HAP-1 (cell line): Measurements from ENCODE around the gene CMSS1.

Experiments used
- DNase-seq, 2 experiments: peaks; one replicate each; pipeline ENCODE4 v3.0.0-alpha.2; 2016 to 2020; ENCODE audit warnings: low spot score in 2 of 2
- H3K27me3 ChIP-seq: fragments of 250-450 bp; sonication (Bioruptor Pico); 2 replicates; pipeline ENCODE4 v1.5.1; 2020; ENCODE audit warnings: low read depth, mild to moderate bottlenecking, moderate library complexity
- H3K36me3 ChIP-seq: fragments of 250-450 bp; sonication (Bioruptor Pico); replicated peaks from 2 replicates; pipeline ENCODE4 v1.5.1; 2020; ENCODE audit warnings: mild to moderate bottlenecking
- H3K4me1 ChIP-seq: fragments of 250-450 bp; sonication (Bioruptor Pico); 2 replicates; pipeline ENCODE4 v1.5.1; 2020; ENCODE audit warnings: mild to moderate bottlenecking
- H3K4me3 ChIP-seq: fragments of 250-450 bp; sonication (Bioruptor Pico); 2 replicates; pipeline ENCODE4 v1.5.1; 2020; ENCODE audit warnings: mild to moderate bottlenecking, moderate library complexity
- H3K9me3 ChIP-seq: fragments of 250-450 bp; sonication (Bioruptor Pico); 2 replicates; pipeline ENCODE4 v1.5.1; 2020; ENCODE audit warnings: mild to moderate bottlenecking, moderate library complexity
- in situ Hi-C: fragments of 300-500 bp; cut with MboI; formaldehyde crosslinking; loops from 3 replicates; pipeline ENCODE4 v1.14.3; 2020; ENCODE audit warnings: low sequenced_read_pairs, inconsistent platforms, mixed read lengths

CMSS1 gene

GRCh38 chr3:99794485-99794884 lies 23.2 kb upstream of the CMSS1 start:
- H3K4me3 ChIP-seq: no peak overlapping the region
- no peak for DNase-seq
- no peaks in the 10 kb centered on the region for H3K27me3 ChIP-seq
- no peaks in the 10 kb centered on the region for H3K36me3 ChIP-seq
- in situ Hi-C loops: no loop called here
- no peaks in the 10 kb centered on the region for H3K9me3 ChIP-seq
- peaks cover 9% of the 10 kb centered on the region for H3K4me1 ChIP-seq

GRCh38 chr3:99795573-99795972 lies 22.1 kb upstream of the CMSS1 start:
- no peak for DNase-seq
- no peaks in the 10 kb centered on the region for H3K9me3 ChIP-seq

DNA sequence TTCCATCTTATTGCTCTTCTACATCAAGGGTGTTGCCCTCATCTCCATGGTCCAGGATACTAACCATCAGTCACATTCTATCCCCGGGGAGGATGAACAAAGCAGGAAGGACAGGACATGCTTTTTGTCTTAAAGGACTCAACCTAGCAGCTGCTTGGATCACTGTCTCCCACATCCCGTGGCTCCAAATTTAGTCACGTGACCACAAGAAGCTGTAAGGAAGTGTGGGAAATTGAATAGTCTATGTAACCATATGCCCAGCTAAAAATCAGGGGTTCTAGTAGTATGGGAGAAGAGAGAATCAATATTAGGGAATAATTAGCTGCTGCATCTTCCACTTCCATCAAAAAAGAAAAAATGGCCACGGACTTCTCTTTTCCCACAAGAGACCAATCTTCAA lies 18.2 kb upstream of the CMSS1 start:
- H3K36me3 ChIP-seq: no peaks in the 10 kb centered on the region
- peaks cover 2% of the 10 kb centered on the region; the same call in 1 of the 2 replicates for H3K9me3 ChIP-seq
- in situ Hi-C loops: no loop called here
- H3K27me3 ChIP-seq: no peaks in the 10 kb centered on the region
- peaks cover 9% of the 10 kb centered on the region for H3K4me1 ChIP-seq
- no peak overlapping the region for H3K4me3 ChIP-seq
- DNase-seq: no peak

More at GRCh38 chr3:99795573-99795972, 22.1 kb upstream of the CMSS1 start:
- Histone ChIP-seq H3K4me3 (no peak overlapping the region), H3K27me3 (no peaks in the 10 kb centered on the region), H3K36me3 (no peaks in the 10 kb centered on the region), H3K4me1 (peaks cover 9% of the 10 kb centered on the region)
- in situ Hi-C loops: no loop called here

GRCh38 chr3:99803297-99803696 lies 14.4 kb upstream of the CMSS1 start:
- Histone ChIP-seq H3K27me3 (no peaks in the 10 kb centered on the region), H3K4me1 (peaks cover 9% of the 10 kb centered on the region), H3K9me3 (peaks cover 3% of the 10 kb centered on the region; the same call in 1 of the 2 replicates), H3K36me3 (no peaks in the 10 kb centered on the region), H3K4me3 (no peak overlapping the region)
- in situ Hi-C loops: no loop called here
- no peak for DNase-seq

DNA sequence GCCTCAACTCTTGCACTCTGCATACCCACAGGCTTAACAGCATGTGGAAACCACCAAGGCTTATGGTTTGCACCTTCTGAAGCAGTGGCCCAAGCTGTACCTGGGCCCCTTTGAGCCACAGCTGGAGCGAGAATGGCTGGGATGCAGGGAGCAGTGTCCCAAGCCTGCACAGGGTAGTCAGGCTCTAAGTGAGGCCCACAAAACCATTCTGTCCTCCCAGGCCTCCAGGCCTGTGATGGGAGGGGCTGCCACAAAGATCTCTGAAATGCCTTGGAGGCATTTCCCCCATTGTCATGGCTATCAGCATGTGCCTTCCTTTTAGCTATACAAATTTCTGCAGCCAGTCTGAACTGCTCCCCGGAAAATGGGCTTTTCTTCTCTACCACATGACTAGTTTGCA lies 12.5 kb upstream of the CMSS1 start:
- in situ Hi-C loops: no loop called here
- H3K27me3 ChIP-seq: no peaks in the 10 kb centered on the region
- H3K9me3 ChIP-seq: peaks cover 3% of the 10 kb centered on the region; the same call in 1 of the 2 replicates
- DNase-seq: no peak
- H3K36me3 ChIP-seq: no peaks in the 10 kb centered on the region
- no peak overlapping the region for H3K4me3 ChIP-seq
- H3K4me1 ChIP-seq: no peaks in the 10 kb centered on the region

GRCh38 chr3:99808163-99808794 lies 9.4 kb upstream of the CMSS1 start:
- H3K9me3 ChIP-seq: peaks cover 3% of the 10 kb centered on the region; the same call in 1 of the 2 replicates
- no peaks in the 10 kb centered on the region for H3K4me1 ChIP-seq
- in situ Hi-C loops: no loop called here
- no peaks in the 10 kb centered on the region for H3K36me3 ChIP-seq
- peak; percentile 72 to 77 for DNase-seq
- no peaks in the 10 kb centered on the region for H3K27me3 ChIP-seq
- H3K4me3 ChIP-seq: no peak overlapping the region

GRCh38 chr3:99809565-99809964 lies 8.1 kb upstream of the CMSS1 start:
- H3K4me1 ChIP-seq: no peaks in the 10 kb centered on the region
- H3K4me3 ChIP-seq: no peak overlapping the region
- H3K9me3 ChIP-seq: no peaks in the 10 kb centered on the region; the same call in 1 of the 2 replicates
- no peaks in the 10 kb centered on the region for H3K36me3 ChIP-seq
- no peaks in the 10 kb centered on the region for H3K27me3 ChIP-seq
- no peak for DNase-seq
- in situ Hi-C loops: no loop called here

GRCh38 chr3:99810403-99810802 lies 7.3 kb upstream of the CMSS1 start:
- in situ Hi-C loops: no loop called here
- H3K27me3 ChIP-seq: no peaks in the 10 kb centered on the region
- DNase-seq: no peak
- no peaks in the 10 kb centered on the region for H3K9me3 ChIP-seq
- H3K4me1 ChIP-seq: no peaks in the 10 kb centered on the region
- no peak overlapping the region for H3K4me3 ChIP-seq
- no peaks in the 10 kb centered on the region for H3K36me3 ChIP-seq

GRCh38 chr3:99817047-99817436 lies 620 bp upstream of the CMSS1 start:
- H3K27me3 ChIP-seq: no peaks in the 10 kb centered on the region
- no peaks in the 10 kb centered on the region for H3K9me3 ChIP-seq
- in situ Hi-C loops: no loop called here
- H3K36me3 ChIP-seq: no peaks in the 10 kb centered on the region
- H3K4me3 ChIP-seq: peak overlapping the region; percentile 63
- peaks cover 13% of the 10 kb centered on the region for H3K4me1 ChIP-seq
- DNase-seq: peak in 1 of 2 experiments; percentile 33

DNA sequence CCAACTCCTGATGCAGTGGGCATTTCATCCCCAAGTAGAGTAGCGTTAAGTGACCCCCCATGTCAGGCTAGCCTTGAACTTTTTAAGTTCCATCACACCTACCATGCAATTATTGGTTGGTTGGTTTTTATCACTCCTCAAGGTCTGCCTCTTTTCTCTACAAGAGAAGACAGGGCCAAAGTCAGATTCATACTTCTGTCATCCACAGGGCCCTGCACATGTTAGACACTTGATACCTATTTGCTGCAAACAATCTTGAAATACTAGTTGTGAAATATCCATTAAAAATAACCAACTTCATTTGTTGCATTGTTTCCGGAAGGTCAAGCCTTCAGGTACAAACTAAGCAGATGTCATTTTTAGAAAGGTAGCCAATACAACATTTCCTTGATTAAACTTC lies 1.2 kb downstream of the CMSS1 start:
- H3K4me3 ChIP-seq: peak overlapping the region; percentile 63
- H3K4me1 ChIP-seq: peaks cover 16% of the 10 kb centered on the region
- no peaks in the 10 kb centered on the region for H3K9me3 ChIP-seq
- H3K27me3 ChIP-seq: no peaks in the 10 kb centered on the region
- DNase-seq: no peak
- in situ Hi-C loops: no loop called here
- no peaks in the 10 kb centered on the region for H3K36me3 ChIP-seq

GRCh38 chr3:99823723-99824711 lies 6.4 kb downstream of the CMSS1 start:
- in situ Hi-C loops: no loop called here
- Histone ChIP-seq H3K27me3 (no peaks in the 10 kb centered on the region), H3K36me3 (no peaks in the 10 kb centered on the region), H3K9me3 (no peaks in the 10 kb centered on the region), H3K4me3 (no peak overlapping the region), H3K4me1 (peaks cover 23% of the 10 kb centered on the region)
- peak in 1 of 2 experiments; percentile 16 for DNase-seq

DNA sequence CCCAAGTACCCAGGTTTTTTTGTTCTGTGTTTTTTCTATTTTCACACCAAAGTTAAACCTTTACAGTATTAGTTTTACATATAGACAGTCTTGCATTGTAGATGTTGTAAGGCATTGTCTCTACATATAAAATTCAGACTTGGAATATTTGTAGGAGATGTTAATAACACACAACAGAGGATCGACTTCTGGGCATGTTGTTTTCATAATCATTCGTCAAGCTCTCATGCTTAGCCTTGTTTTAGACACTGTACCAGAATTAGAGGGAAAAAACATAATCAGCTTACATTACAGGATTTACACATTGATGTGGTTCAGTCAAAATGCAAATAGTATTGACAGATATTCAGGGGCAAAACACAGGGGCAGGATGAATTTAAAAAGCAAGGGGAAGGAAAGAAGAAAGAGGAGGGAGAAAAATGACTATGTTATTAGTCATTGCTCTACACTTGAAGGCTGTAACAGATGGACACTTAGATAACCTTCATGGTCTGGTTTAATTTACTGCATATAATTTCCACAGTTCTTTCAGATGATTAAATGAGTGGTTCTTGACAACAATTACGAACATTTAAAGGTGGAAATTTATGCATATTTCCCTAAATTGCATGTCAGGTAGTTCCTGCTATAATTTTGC lies 7.5 kb downstream of the CMSS1 start:
- peak in 1 of 2 experiments; percentile 38 for DNase-seq
- Histone ChIP-seq H3K36me3 (no peaks in the 10 kb centered on the region), H3K27me3 (no peaks in the 10 kb centered on the region), H3K4me3 (no peak overlapping the region), H3K9me3 (no peaks in the 10 kb centered on the region), H3K4me1 (peaks cover 19% of the 10 kb centered on the region)
- in situ Hi-C loops: loop anchor here (25.0 kb wide), 2 partner anchors 237 to 762 kb away; no protein-coding TSS in a partner anchor

DNA sequence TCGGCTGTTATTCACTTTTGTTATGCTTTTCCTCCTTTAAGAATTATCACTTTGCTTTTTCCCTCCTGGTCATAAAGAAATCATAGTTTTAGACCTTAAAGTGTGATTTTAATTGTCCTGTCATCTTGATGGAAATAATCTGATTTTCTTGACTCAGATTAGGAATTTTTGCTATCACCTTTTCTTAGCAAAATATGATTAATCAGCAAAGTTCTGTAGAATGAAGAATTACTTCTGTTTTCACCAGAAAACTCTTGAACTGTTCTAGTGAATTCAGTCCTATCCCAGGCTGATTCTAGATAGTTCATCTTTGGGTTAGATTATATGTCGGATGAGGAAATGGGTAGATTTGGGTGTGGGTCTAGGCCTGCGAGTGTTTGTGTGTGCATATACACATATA lies 12.2 kb downstream of the CMSS1 start:
- no peaks in the 10 kb centered on the region for H3K27me3 ChIP-seq
- no peaks in the 10 kb centered on the region for H3K9me3 ChIP-seq
- H3K4me3 ChIP-seq: no peak overlapping the region
- peaks cover 9% of the 10 kb centered on the region for H3K4me1 ChIP-seq
- no peak for DNase-seq
- no peaks in the 10 kb centered on the region for H3K36me3 ChIP-seq
- in situ Hi-C loops: loop anchor here (10.0 to 25.0 kb wide), 3 partner anchors 232 to 757 kb away; no protein-coding TSS in a partner anchor
